Neural cell (in vitro differentiated cells): ENCODE measurements around the gene PDLIM5. TPM values are rescaled to one million over a fixed set of nuclear protein-coding genes. Genes with fewer than 3 reads are reported as not detected.

Source experiments
- H2AFZ ChIP-seq: fragments of 200-600, 300-800 bp; sonication (generic), shearing (Covaris generic); 2 replicates; pipeline ENCODE4 v1.6.0; 2014; ENCODE audit warnings: low read depth, mild to moderate bottlenecking, antibody characterized with exemption, low read length, moderate library complexity
- H3F3A ChIP-seq: fragments of 200-600 bp; shearing (Covaris generic); 2 replicates; pipeline ENCODE4 v1.6.1; 2016; ENCODE audit warnings: mild to moderate bottlenecking, moderate library complexity, mixed read lengths, antibody characterized with exemption, low read length; ENCODE audit not compliant: insufficient read depth, poor library complexity, severe bottlenecking
- H3K27ac ChIP-seq: fragments of 200-600, 300-800 bp; sonication (generic), shearing (Covaris generic); 2 replicates; pipeline ENCODE4 v1.5.1; 2014; ENCODE audit warnings: mild to moderate bottlenecking, low read length, moderate library complexity
- H3K27me3 ChIP-seq: fragments of 300-800, 200-600 bp; sonication (generic), shearing (Covaris generic); 2 replicates; pipeline ENCODE4 v1.6.0; 2014; ENCODE audit warnings: mild to moderate bottlenecking, low read depth, low read length, moderate library complexity; ENCODE audit not compliant: insufficient read depth
- H3K36me3 ChIP-seq: fragments of 300-800, 200-600 bp; sonication (generic), shearing (Covaris generic); 2 replicates; pipeline ENCODE4 v1.5.1; 2014; ENCODE audit warnings: mild to moderate bottlenecking, antibody characterized with exemption, low read length, moderate library complexity; ENCODE audit not compliant: insufficient read depth
- H3K4me2 ChIP-seq: fragments of 300-800, 200-600 bp; sonication (generic), shearing (Covaris generic); 2 replicates; pipeline ENCODE4 v1.6.0; 2014; ENCODE audit warnings: mild to moderate bottlenecking, low read length
- H3K4me3 ChIP-seq: fragments of 300-800, 200-600 bp; sonication (generic), shearing (Covaris generic); 2 replicates; pipeline ENCODE4 v1.5.1; 2014; ENCODE audit warnings: mild to moderate bottlenecking, low read length, moderate library complexity
- H3K79me2 ChIP-seq: fragments of 200-600 bp; shearing (Covaris generic); replicated peaks from 2 replicates; pipeline ENCODE4 v1.6.0; 2014; ENCODE audit warnings: mild to moderate bottlenecking, low read length, moderate library complexity; ENCODE audit not compliant: insufficient read depth
- H3K9ac ChIP-seq: fragments of 300-800, 200-600 bp; sonication (generic), shearing (Covaris generic); 2 replicates; pipeline ENCODE4 v1.6.1; 2016; ENCODE audit warnings: mild to moderate bottlenecking, low read length, mixed read lengths
- H3K9me2 ChIP-seq: fragments of 200-600 bp; shearing (Covaris generic); 2 replicates; pipeline ENCODE4 v1.6.1; 2016; ENCODE audit warnings: mild to moderate bottlenecking, low read length, mixed read lengths; ENCODE audit not compliant: insufficient read depth
- H3K9me3 ChIP-seq: fragments of 200-600, 300-800 bp; sonication (generic), shearing (Covaris generic); 2 replicates; pipeline ENCODE4 v1.6.1; 2016; ENCODE audit warnings: mild to moderate bottlenecking, mixed run types, low read length, moderate library complexity, mixed read lengths
- H4K20me1 ChIP-seq: fragments of 200-600 bp; shearing (Covaris generic); 2 replicates; pipeline ENCODE4 v1.6.1; 2016; ENCODE audit warnings: mild to moderate bottlenecking, mixed run types; ENCODE audit not compliant: insufficient read depth
- CTCF ChIP-seq: fragments of 450-650 bp; IDR thresholded peaks from 2 replicates; pipeline ENCODE4 v1.5.1; 2014; ENCODE audit warnings: antibody characterized with exemption, mild to moderate bottlenecking, moderate library complexity; ENCODE audit not compliant: poor library complexity, severe bottlenecking
- EP300 ChIP-seq: fragments of 450-650 bp; conservative IDR thresholded peaks from 2 replicates; pipeline ENCODE4 v1.6.1; 2014; ENCODE audit warnings: antibody characterized with exemption, mild to moderate bottlenecking, moderate library complexity; ENCODE audit not compliant: poor library complexity, severe bottlenecking
- EZH2 ChIP-seq: fragments of 200-600, 300-800 bp; shearing (Covaris generic), sonication (generic); IDR thresholded peaks from 2 replicates; pipeline ENCODE4 v1.6.1; 2014; ENCODE audit warnings: antibody characterized with exemption, low read length, borderline replicate concordance, mild to moderate bottlenecking; ENCODE audit not compliant: insufficient read depth, poor library complexity, severe bottlenecking
- MXI1 ChIP-seq: fragments of 450-650 bp; conservative IDR thresholded peaks from 2 replicates; pipeline ENCODE4 v1.6.1; 2014; ENCODE audit warnings: antibody characterized with exemption, mild to moderate bottlenecking; ENCODE audit not compliant: poor library complexity, severe bottlenecking
- POLR2AphosphoS5 ChIP-seq: IDR thresholded peaks from 2 replicates; pipeline ENCODE4 v1.6.1; 2012
- RAD21 ChIP-seq: fragments of 450-650 bp; conservative IDR thresholded peaks from 2 replicates; pipeline ENCODE4 v1.6.1; 2014; ENCODE audit warnings: antibody characterized with exemption, mild to moderate bottlenecking, moderate library complexity
- REST ChIP-seq: IDR thresholded peaks from 2 replicates; pipeline ENCODE4 v1.6.1; 2012; ENCODE audit warnings: borderline replicate concordance
- SMC3 ChIP-seq: fragments of 450-650 bp; conservative IDR thresholded peaks from 2 replicates; pipeline ENCODE4 v1.6.1; 2014; ENCODE audit warnings: antibody characterized with exemption, mild to moderate bottlenecking, moderate library complexity; ENCODE audit not compliant: poor library complexity
- TAF1 ChIP-seq: IDR thresholded peaks from 2 replicates; pipeline ENCODE4 v1.6.1; 2012; ENCODE audit warnings: low read depth
- polyA plus RNA-seq: library from polyadenylated mRNA; depleted of rRNA; stranded (reverse); fragments of >200 nt; gene quantifications from 2 replicates; pipeline ENCODE4 v1.2.3, GENCODE V29; 2014

The PDLIM5 gene
- polyA plus RNA-seq, 1 donor from 2014 or later = 1.6 TPM

GRCh38 chr4:94419549-94419948, 32.2 kb upstream of the PDLIM5 start:
- TF ChIP-seq TAF1 (no peak), RAD21 (no peak), EZH2 (no peak), EP300 (no peak), REST (no peak), POLR2AphosphoS5 (no peak), MXI1 (no peak), SMC3 (no peak), CTCF (no peak)
- no peaks in the 10 kb centered on the region for H3K9me3 ChIP-seq
- H2AFZ ChIP-seq = no peak overlapping the region
- no peak overlapping the region for H3K4me2 ChIP-seq
- H3K79me2 ChIP-seq = no peaks in the 10 kb centered on the region
- no peaks in the 10 kb centered on the region for H3K36me3 ChIP-seq
- H4K20me1 ChIP-seq = no peaks in the 10 kb centered on the region
- H3K9ac ChIP-seq = no peak overlapping the region
- H3K9me2 ChIP-seq = no peaks in the 10 kb centered on the region
- no peak overlapping the region for H3K27ac ChIP-seq
- H3K27me3 ChIP-seq = no peaks in the 10 kb centered on the region
- no peaks in the 10 kb centered on the region for H3F3A ChIP-seq
- no peak overlapping the region for H3K4me3 ChIP-seq

GRCh38 chr4:94419956-94420355, 31.8 kb upstream of the PDLIM5 start:
- Histone ChIP-seq H3K27me3 (no peaks in the 10 kb centered on the region), H3K27ac (no peak overlapping the region), H3K9me2 (no peaks in the 10 kb centered on the region), H3K9me3 (no peaks in the 10 kb centered on the region), H3K9ac (no peak overlapping the region), H3K4me3 (no peak overlapping the region), H3K36me3 (no peaks in the 10 kb centered on the region), H4K20me1 (no peaks in the 10 kb centered on the region), H3F3A (no peaks in the 10 kb centered on the region), H3K4me2 (no peak overlapping the region), H2AFZ (no peak overlapping the region), H3K79me2 (no peaks in the 10 kb centered on the region)
- TF ChIP-seq EZH2 (no peak), POLR2AphosphoS5 (no peak), REST (no peak)
